ENCODE measurements around the gene ADAT3.

ADAT3 gene

DNA sequence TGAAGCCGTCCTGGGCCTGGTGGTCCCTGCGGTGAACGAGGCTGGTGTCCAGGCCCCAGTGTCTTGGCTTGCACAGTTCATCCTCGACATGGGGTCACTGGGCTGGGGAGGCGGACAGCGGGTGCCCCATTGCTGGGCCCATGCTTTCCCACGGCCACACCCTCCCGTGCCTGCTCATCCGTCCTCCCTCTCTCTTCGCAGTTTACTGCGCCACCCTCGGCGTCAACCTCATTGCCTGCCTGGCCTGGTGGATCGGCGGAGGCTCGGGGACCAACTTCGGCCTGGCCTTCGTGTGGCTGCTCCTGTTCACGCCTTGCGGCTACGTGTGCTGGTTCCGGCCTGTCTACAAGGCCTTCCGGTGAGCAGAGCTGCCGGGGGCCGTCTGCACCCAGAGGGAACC, 12.7 kb downstream of the ADAT3 start:
- DNase-seq = no peak

DNA sequence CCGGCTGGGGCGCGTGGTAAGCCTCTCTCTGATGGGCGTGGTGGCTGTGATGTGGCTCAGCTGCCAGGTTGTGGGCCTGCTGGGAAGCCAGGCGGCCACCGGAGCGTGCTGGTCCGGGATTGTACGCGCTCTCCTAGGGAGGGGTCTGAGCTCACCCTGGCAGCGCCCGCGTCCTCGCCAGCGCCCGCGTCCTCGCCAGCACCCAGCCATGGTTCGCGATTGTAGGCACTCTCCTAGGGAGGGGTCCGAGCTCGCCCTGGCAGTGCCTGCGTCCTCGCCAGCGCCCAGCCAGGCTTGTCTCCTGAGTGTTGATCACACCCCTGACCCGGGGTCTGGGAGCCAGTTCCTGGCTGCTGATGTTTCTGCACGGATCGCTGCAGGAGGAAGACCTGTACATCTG, 13.8 kb downstream of the ADAT3 start:
- DNase-seq = no peak

DNA sequence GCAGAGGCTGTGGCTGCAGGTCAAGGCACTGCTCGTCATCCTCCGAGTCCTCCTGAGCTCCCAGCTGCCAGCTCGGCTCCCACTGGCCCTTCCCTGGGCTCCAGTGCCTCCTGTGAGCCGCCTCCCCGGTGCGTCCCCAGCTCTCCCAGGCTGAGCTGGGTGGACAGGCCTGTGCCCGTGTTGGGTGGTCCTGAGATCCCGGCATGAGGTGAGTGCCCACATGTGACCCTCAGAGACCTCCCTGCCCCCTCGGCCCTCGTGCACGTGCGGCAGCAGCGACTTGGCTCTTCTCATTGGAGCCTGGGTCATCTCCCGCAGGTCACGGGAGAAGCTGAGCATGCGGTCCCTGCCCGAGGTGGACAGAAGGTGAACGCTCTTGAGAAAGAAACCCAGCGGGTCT, 15.4 kb downstream of the ADAT3 start:
- no peak for DNase-seq

DNA sequence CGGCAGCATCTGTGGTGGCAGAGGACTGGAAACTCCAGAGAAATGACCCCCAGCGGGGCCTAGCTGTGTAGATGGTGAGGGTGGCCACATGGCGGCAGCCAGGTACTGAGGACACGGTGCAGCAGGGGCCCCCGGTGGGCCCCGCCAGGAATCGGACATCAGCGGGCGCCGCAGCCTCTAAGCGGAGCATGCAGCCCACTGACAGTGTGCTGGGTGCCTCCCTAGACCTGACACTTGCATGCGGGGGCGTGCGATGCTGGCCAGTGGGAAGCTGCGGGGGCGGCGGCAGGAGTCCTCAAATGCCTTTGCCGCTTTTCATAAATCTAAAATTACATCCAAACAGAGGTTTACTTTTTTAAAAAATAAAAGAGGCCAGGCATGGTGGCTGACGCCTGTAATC, 16.1 kb downstream of the ADAT3 start:
- DNase-seq = no peak

DNA sequence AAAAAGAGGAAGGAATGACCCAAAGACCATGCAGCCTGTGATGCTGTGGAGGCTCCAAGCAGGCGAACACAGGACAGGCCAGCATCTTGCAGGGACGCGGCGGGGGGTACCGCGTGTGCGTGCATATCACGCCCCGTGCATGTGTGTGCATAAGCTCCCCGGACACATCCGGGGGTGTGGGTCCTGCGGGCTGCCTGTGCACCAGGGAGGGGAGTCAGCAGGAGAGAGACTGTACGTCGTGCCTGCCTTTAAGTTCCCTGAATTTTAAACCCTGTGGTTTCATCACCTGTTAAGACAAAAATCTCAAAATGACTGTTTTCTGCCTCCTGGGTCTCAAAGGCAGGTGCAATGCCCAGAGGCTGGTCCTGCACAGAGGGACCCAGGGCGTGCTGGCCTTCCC, 16.6 kb downstream of the ADAT3 start:
- DNase-seq = no peak

DNA sequence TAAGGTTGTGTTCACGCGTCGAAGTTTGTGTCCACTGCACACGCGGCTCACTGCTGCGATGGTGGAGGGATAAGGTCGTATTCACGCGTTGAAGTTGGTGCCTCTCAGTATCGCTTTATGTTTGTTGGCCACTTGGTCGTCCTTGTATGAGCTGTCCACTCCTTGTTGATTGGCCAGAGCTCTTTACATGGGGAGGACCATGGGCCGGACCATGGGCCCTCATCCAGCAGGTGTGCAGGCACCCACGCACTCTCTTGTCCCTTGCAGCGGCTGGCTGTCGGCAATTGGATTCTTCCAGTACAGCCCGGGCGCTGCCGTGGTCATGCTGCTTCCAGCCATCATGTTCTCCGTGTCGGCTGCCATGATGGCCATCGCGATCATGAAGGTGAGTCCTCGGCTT, 17.6 kb downstream of the ADAT3 start:
- no peak for DNase-seq

DNA sequence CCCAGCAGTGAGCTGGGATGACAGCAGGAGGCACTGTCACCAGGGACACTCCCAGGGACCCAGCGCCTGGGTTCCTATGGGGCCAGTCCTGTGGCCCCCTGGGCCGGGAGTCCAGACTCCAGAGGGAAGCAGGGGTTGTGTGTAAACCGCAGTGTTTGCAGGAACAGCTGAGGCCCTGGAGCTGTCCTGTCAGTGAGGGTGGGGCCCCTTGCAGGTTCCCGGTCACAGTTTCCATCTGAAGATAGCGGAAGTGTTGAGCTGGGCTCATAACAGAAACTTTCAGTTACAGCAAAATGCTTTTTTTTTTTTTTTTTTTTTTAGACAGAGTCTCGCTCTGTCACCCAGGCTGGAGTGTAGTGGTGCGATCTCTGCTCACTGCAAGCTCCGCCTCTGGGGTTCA, 18.1 kb downstream of the ADAT3 start:
- no peak for DNase-seq

DNA sequence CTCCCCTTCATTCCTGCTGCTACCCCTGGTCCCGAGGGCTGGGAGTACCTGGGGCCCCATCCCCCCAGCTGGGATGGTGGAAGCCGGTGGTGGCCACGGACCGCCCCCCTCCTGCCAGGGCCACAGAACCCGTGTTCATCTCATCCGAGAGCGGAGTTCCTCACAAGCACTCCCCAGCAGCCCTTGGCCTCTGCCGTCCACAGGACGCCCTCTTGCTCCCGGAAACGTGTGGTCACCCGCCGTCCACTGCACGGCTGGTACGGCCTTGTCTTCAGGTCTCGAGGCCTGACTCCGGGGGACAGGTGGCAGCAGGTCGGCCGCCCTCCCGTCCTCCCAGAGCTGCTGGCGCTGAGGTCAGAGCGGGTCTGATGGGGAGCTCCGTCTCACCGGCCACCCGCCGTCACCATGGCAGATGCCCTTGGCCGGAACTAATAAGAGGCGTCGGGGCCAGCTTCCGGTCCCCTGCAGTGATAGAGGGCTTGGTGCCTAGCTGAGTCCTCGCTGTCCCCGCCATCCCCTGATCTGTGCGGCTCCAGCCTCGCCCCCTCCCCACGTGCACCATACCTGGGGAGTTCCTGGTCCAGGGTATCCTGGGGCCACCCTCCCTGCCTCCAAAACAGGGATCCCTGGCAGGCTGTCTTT, 19.2 kb downstream of the ADAT3 start:
- DNase-seq = no peak

DNA sequence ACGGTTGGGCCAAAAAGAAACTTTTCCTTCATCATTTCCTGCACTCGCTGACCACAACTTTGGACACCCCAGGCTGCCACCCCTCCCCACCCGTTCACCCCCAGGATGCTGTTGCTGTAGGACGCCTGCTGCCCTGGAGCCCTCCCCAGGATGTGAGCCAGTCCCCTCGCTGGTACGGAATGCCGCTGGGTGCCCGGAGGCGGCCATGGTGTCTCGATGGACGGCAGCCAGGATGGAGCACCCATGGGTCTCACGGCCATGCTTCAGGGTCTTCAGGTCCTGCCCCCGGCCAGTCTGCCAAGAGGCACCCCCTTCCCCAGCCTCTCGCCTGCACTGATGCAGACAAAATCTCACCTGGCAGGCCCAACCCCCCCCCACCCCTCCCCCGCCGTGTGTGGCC, 20.3 kb downstream of the ADAT3 start:
- no peak for DNase-seq

DNA sequence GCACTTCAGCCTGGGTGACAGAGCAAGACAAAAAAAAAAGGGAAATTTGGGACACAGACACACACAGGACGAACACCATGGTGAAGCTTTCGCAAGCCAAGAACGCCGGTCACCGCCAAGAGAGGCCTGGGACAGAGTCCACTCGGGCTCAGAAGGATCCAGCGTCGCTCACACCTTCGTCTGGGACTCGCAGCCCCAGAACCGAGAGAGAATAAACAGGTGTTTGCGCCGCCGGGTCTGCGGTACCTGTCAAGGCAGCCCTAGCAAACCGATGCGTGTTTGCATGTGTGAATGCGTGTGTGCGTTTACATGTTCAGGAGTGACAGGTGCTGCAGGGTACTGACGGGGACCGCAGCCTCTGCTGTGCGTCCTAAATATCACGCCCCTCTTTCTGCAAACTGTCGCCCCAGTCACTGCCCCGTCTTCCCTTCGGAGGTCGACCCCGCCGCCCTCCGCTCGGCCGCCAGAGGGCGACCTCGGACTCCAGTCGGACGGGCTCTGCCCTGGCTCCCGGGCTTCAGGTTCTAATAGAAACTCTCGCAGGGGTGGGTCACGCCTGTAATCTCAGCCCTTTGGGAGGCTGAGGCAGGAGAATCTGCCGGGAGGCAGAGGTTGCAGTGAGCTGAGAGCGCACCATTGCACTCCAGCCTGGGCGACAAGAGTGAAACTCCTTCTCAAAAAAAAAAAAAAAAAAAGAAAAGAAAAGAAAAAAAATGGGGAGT, 24.0 kb downstream of the ADAT3 start:
- DNase-seq = peak; percentile 78

DNA sequence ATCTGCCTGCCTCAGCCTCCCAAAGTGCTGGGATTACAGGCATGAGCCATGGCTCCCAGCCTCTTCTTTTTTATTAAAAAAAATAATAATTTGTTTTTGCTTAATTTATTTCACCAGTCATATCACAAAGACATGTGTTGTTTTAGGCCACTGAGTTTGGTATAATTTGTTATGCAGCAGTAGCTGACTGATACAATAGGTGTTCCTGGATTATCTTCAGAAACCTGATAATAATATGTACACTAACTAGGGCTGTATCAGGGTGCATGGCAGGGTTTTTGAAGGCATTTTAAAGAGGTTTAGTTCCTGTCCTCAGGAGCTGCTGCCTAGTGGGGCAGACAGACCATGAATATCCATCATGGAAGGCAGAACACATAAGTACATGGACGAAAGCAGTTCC, 26.2 kb downstream of the ADAT3 start:
- no peak for DNase-seq

DNA sequence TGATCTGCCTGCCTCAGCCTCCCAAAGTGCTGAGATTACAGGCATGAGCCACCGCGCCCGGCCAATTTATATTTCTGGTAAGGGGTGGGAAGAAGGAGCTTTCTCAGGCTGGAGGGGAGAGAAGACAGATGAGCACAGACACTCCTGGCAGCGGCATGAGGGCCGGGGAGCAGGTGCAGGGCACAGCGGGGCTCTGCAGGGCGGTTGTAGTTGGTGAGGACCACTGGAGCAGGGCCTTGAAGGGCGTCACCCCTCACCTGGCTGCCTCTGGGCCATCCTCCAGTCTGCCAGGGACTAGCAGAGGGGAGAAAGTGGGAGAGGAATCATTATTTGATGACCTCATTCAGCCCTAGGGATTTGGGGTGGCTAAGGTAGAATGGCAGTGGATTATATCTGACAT, 27.2 kb downstream of the ADAT3 start:
- no peak for DNase-seq

DNA sequence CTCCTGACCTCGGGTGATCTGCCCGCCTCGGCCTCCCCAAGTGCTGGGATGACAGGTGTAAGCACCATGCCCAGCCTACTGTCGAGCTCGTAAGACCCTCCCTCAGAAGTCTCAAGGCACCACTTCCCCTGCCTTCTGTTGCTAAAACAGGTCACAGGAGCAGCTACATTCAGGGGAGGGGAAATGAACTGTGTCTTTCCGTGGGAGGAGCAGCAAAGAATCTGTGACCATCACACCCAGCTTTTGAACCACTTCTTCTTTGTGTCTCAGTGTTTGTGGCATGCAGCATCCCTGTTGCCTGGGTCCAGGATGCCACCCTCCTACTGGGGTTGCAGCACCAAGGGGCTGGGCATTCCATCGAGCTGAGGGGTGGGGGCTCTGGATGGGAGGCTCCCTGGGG, 28.0 kb downstream of the ADAT3 start:
- no peak for DNase-seq

DNA sequence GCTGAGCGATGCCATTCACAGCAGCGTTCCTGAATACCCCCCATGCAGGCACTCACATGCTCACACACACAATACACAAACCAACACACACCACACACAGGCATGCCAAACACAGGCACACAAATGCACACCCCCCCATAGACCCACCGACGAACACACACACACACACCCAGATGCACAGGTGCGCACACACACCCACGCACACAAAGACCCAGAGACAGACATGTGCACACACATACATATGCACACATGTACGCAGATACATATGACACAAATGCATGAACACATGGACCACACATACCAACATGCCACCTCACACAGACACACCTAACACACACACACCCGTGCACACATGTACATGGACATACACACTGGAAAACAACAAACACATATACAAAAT, 28.7 kb downstream of the ADAT3 start:
- DNase-seq = no peak

DNA sequence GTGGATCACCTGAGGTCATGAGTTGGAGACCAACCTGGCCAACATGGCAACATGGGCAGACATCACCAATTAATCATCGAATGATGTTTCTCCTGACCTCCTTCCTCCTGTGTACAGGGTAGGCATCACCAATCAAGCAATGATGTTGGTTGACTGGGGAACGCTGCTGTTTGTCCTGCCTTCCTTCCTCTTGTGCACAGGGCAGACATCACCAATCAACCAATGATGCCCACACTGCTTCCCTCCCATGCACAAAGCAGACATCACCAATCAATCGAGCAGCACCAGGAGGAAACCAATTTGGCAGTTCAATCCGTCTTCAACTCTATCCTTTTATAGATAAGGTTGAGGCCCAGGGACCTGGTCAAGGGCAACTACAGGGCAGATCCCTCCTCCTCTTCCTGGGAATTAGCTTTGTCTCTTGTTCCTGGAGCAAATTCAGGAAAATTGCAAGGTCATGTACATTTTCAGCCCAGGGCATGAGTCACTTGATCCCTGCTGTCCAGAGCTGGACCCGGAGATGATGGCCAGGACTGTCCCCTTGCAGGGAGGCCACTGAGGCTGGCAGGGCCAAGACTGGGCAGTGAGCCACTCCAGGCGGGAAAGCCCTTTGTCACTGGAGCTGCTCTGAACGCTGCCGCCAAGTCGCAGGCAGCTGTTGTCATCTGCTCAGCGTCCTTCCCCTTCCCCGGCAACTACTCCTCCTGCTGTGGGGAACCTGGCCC, 30.4 kb downstream of the ADAT3 start:
- DNase-seq = no peak

DNA sequence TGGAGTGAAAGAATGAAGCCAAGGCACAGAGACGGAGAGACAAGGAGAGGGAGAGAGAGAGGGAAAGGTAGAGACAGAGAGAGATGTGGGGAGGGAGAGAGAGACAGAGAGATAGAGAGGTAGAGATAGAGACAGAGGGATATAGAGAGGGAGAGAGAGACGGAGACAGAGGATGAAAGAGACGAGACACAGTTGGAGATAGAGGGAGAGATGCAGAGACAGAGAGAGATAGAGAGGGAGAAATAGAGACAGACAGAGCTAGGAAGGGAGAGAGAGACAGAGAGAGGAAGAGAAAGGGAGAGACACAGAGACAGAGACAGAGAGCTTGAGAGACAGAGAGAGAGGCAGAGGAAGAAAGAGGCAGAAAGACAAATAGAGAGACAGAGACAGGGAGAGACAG, 31.2 kb downstream of the ADAT3 start:
- no peak for DNase-seq

DNA sequence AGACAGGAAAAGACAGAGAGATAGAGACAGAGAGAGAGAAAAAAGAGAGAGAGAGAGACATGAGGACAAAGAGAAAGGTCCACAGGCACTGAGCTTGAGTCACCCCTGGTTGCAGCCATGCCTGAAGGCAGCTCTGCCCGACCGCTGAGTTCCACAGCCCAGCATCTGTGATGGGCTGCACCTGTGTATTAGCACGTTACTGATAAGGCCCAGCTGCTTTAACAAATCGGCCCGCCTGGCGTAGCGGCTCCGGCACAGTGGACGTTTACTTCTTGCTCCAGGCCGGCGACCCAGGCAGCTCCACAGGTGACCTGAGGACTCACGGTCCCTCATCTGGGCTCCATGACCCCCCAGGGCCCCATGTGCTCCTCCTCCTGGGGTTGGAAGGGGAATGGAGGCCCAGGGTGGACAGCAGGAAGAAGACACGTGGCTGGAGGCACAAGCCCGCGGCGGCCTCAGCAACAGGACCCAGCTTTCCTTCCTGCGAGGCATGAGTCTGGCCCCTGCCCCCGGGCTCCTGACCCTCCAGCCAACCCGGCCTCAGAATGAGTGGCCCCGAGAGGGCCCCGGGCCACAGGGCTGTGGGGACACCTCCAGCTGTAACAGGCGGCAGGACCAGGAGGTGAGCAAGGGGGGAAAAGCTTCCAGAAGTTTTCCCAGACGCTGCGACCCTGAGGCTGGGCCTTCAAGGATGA, 31.9 kb downstream of the ADAT3 start:
- no peak for DNase-seq

DNA sequence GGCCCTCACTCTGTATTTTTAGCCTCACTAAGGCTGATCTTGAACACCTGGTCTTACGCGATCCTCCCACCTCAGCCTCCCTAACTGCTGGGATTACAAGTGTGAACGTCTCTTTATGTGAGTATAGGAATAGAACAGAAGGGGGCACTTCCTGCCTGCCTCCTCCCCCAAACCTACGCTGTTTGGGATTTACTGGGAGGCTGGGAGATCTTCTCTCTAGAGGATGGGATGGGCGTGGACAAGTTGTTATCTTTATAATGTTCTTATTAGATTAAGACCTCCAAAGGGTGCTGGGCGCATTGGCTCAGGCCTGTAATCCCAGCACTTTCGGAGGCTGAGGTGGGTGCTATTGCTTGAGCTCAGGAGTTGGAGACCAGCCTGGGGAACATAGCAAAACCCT, 32.9 kb downstream of the ADAT3 start:
- DNase-seq = no peak

DNA sequence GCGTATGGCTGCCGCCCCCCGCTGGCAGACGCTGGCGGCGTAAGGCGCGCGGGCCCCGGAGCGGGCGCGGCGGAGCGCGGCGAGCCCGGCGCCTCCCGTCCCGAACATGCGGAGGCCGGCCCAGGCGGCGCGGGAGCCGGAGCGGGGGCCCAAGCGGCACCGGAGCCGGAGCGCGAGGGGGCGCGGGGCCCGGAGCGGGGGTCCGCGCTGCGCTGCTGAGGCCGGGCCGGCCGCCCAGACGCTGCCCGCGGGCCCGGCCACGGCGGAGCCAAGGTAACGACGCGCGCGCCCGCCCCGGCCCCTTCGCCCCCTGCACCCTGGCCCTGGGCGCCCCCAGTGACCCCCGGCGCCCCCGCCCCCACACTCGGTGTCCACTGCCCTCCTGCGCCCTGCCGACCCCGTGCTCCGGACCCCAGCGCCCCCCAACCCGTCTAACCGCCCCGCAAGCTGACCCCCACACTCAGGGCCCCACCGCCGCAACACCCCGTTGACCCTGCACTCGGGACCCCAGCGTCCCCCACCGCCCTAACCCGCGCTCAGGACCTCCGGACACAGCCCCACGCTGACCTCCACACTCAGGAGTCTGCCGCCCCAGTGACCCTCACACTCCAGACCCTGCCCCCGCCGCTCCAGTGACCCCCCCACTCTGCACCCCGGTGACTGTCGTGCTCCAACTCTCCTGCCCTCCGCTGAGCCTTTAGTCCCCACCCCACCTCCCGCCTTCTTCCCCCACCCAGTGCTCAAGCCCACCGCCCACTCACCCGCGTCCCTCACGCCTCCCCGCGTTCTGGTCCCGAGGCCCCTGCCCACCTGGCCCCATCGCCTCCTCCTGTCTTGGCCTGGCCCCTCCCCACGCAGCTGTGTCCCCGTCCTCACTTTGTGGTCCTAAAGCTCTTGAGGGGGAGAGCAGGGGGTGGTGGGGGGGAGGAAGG, 36.2 kb downstream of the ADAT3 start, which contains the start of gene CSNK1G2:
TSS of gene CSNK1G2 (plus strand) at position 27 of the 932 bp plus-strand sequence. CDS start 28,601 bp downstream, outside the sequence.
- no peak for DNase-seq

DNA sequence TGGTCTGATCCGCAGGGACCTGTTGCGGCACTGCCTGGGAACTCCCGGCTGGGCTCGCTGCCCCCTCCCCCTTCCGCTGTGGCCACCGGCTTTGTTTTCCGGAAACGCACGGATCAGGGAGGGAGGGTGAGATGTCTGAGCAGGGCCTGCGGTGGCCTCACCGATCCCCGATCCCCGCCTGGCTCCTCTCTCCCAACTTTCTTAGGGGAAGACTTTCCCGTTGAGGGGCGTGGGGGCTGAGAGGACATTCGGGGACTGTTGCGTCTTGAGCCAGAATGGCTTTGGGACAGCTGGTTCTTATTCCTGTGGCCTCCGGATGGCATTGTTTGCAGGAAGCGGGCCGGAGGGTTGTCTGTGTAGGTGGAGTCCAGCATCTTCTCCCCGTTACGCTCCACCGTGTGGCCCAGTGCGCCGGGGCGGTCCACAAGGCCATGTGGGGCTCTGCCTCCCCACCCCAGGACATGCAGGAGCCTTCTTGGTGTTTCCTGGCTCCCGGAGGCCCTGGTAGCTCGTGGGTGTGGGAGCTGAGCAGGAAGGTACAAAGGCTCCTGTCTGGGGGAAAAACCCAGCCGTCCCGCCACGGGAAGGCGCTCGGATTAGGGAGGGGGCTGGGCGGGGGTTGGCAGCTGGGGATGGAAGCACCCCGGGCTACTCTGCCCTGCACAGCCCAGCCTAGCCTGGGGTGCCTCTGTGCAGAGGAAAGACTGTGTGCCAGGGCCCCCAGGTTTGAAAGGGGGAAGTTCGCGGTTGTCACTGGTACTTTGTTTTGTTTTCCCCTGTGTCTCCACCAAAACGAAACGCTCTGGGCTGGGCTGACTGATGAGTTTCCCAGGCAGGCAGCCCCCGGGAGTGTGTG, 37.1 kb downstream of the ADAT3 start:
- peak; percentile 14 for DNase-seq

DNA sequence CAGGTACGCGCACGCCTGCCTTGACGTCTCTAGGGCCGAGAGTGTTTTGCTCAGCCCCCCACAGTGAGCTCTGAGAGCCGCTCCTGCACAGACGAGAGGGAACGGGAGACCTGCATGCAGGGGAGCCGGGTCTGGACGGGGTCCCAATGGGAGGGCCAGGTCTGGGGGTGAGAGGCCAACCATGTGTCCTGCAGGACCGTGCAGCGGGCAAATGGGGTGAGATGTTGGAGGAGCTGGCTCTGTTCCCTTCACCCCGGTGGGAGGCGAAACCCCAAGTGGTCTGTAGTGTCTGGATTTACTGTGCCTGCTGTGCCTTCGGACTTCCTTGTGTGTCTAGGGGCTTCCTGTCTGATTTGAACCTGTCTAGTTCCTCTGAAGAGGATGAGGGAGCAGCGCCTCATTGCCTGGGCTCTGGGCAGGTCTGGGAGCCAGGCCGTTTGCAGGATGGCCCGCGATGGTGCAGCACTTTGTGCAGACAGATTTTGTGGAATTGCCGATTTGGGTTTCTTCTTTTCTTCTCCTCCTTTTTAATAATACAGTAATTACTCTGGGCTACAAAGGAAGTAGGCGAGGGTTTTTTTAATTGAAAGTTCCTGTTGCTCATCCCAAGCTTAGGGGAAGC, 37.8 kb downstream of the ADAT3 start:
- DNase-seq = no peak

All from NCI-H1092 (cell line).